Parathyroid adenoma (tissue), 2 donors: ENCODE data around the gene MDM4.

Experiments
- H2AFZ ChIP-seq: fragments of 300-600 bp; sonication (generic); one replicate; pipeline ENCODE4 v1.7.0; 2017; ENCODE audit warnings: antibody characterized with exemption, mild to moderate bottlenecking
- H3K27ac ChIP-seq: fragments of 300-600 bp; sonication (generic); one replicate; pipeline ENCODE4 v1.7.0; 2017
- H3K27me3 ChIP-seq: fragments of 300-600 bp; sonication (generic); one replicate; pipeline ENCODE4 v1.7.0; 2017; ENCODE audit warnings: low read length; ENCODE audit not compliant: control insufficient read depth, insufficient read depth
- H3K36me3 ChIP-seq: fragments of 300-600 bp; sonication (generic); one replicate; pipeline ENCODE4 v1.7.0; 2017; ENCODE audit warnings: low read length; ENCODE audit not compliant: control insufficient read depth, insufficient read depth
- H3K4me1 ChIP-seq: fragments of 300-600 bp; sonication (generic); one replicate; pipeline ENCODE4 v1.7.0; 2017; ENCODE audit warnings: control low read depth
- H3K4me2 ChIP-seq: fragments of 300-600 bp; sonication (generic); one replicate; pipeline ENCODE4 v1.7.0; 2017; ENCODE audit warnings: low read length
- H3K4me3 ChIP-seq: fragments of 300-600 bp; sonication (generic); one replicate; pipeline ENCODE4 v1.7.0; 2017; ENCODE audit warnings: low read depth, low read length
- H3K79me2 ChIP-seq: fragments of 300-600 bp; sonication (generic); one replicate; pipeline ENCODE4 v1.7.0; 2017; ENCODE audit warnings: control low read depth
- H3K9ac ChIP-seq: fragments of 300-600 bp; sonication (generic); one replicate; pipeline ENCODE4 v1.7.0; 2017; ENCODE audit warnings: mild to moderate bottlenecking
- H3K9me3 ChIP-seq: fragments of 300-600 bp; sonication (generic); one replicate; pipeline ENCODE4 v1.7.0; 2017; ENCODE audit warnings: low read length; ENCODE audit not compliant: control insufficient read depth
- TF ChIP-seq, protein P1 (sequence below): fragments of 300-600 bp; sonication (generic); IDR thresholded peaks from one replicate; pipeline ENCODE4 v1.7.0; 2017; ENCODE audit warnings: antibody characterized with exemption, mild to moderate bottlenecking
- donor health status: primary hyperparathyroidism.

MDM4 gene

GRCh38 chr1:204528677-204529076, 12.5 kb downstream of the MDM4 start:
- H3K27ac ChIP-seq, result no peak overlapping the region
- H2AFZ ChIP-seq, result no peak overlapping the region
- H3K36me3 ChIP-seq, result no peaks in the 10 kb centered on the region
- H3K4me1 ChIP-seq, result peaks cover 3% of the 10 kb centered on the region
- H3K27me3 ChIP-seq, result no peaks in the 10 kb centered on the region
- TF ChIP-seq, protein P1, sequence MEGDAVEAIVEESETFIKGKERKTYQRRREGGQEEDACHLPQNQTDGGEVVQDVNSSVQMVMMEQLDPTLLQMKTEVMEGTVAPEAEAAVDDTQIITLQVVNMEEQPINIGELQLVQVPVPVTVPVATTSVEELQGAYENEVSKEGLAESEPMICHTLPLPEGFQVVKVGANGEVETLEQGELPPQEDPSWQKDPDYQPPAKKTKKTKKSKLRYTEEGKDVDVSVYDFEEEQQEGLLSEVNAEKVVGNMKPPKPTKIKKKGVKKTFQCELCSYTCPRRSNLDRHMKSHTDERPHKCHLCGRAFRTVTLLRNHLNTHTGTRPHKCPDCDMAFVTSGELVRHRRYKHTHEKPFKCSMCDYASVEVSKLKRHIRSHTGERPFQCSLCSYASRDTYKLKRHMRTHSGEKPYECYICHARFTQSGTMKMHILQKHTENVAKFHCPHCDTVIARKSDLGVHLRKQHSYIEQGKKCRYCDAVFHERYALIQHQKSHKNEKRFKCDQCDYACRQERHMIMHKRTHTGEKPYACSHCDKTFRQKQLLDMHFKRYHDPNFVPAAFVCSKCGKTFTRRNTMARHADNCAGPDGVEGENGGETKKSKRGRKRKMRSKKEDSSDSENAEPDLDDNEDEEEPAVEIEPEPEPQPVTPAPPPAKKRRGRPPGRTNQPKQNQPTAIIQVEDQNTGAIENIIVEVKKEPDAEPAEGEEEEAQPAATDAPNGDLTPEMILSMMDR, result no peak
- H3K79me2 ChIP-seq, result no peaks in the 10 kb centered on the region
- H3K9me3 ChIP-seq, result no peaks in the 10 kb centered on the region
- H3K4me3 ChIP-seq, result no peak overlapping the region
- no peak overlapping the region for H3K9ac ChIP-seq
- no peak overlapping the region for H3K4me2 ChIP-seq

- Histone ChIP-seq H3K9ac (no peak overlapping the region), H3K27ac (no peak overlapping the region), H2AFZ (no peak overlapping the region), H3K4me1 (peaks cover 3% of the 10 kb centered on the region), H3K9me3 (no peaks in the 10 kb centered on the region), H3K4me2 (no peak overlapping the region), H3K4me3 (no peak overlapping the region), H3K36me3 (no peaks in the 10 kb centered on the region), H3K27me3 (no peaks in the 10 kb centered on the region), H3K79me2 (no peaks in the 10 kb centered on the region)
- TF ChIP-seq, protein P1, result no peak
Observed at GRCh38 chr1:204529371-204529895, 13.2 kb downstream of the MDM4 start.

- Histone ChIP-seq H3K4me3 (no peak overlapping the region), H3K4me1 (peaks cover 3% of the 10 kb centered on the region), H3K9me3 (no peaks in the 10 kb centered on the region), H3K27ac (no peak overlapping the region), H3K27me3 (no peaks in the 10 kb centered on the region), H3K4me2 (no peak overlapping the region), H3K9ac (no peak overlapping the region), H3K79me2 (no peaks in the 10 kb centered on the region), H3K36me3 (no peaks in the 10 kb centered on the region), H2AFZ (no peak overlapping the region)
- TF ChIP-seq, protein P1, result no peak
Observed at GRCh38 chr1:204530932-204531331, 14.7 kb downstream of the MDM4 start.

DNA sequence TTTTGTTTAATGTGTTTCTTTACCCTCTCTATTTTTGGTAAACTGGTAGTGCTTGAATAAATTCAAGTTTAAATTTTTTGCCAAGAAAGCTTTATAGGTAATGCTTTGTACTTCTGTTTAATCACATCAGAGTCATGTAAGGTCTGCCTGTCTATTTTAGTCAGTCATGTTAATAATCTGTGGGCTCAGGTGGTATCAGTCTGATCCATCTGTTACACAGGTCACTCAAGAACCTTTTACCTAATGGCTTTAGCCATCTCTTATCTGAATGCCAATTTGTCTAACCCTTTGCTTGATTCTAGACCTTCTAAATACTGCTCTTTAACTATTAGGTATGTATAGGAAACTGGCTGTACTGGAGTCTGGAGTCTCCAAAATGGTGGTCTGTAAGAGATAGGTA, 16.6 kb downstream of the MDM4 start:
- Histone ChIP-seq H3K4me3 (no peak overlapping the region), H3K4me2 (no peak overlapping the region), H3K27ac (no peak overlapping the region), H3K79me2 (no peaks in the 10 kb centered on the region), H3K9me3 (no peaks in the 10 kb centered on the region), H3K9ac (no peak overlapping the region), H3K4me1 (peaks cover 3% of the 10 kb centered on the region), H2AFZ (no peak overlapping the region), H3K27me3 (no peaks in the 10 kb centered on the region), H3K36me3 (no peaks in the 10 kb centered on the region)
- TF ChIP-seq, protein P1, result no peak

- TF ChIP-seq, protein P1, result no peak
- Histone ChIP-seq H3K27ac (no peak overlapping the region), H3K9ac (no peak overlapping the region), H3K4me2 (no peak overlapping the region), H3K4me3 (no peak overlapping the region), H3K79me2 (no peaks in the 10 kb centered on the region), H3K9me3 (no peaks in the 10 kb centered on the region), H2AFZ (no peak overlapping the region), H3K36me3 (no peaks in the 10 kb centered on the region), H3K27me3 (no peaks in the 10 kb centered on the region), H3K4me1 (no peaks in the 10 kb centered on the region)
Observed at GRCh38 chr1:204541626-204542025, 25.4 kb downstream of the MDM4 start.
